Parathyroid adenoma (tissue), 2 donors: Measurements from ENCODE around the gene THEM4.

Experiments
- H2AFZ ChIP-seq: fragments of 300-600 bp; sonication (generic); one replicate; pipeline ENCODE4 v1.7.0; 2017; ENCODE audit warnings: antibody characterized with exemption, mild to moderate bottlenecking
- H3K27ac ChIP-seq: fragments of 300-600 bp; sonication (generic); one replicate; pipeline ENCODE4 v1.7.0; 2017
- H3K27me3 ChIP-seq: fragments of 300-600 bp; sonication (generic); one replicate; pipeline ENCODE4 v1.7.0; 2017; ENCODE audit warnings: low read length; ENCODE audit not compliant: control insufficient read depth, insufficient read depth
- H3K36me3 ChIP-seq: fragments of 300-600 bp; sonication (generic); one replicate; pipeline ENCODE4 v1.7.0; 2017; ENCODE audit warnings: low read length; ENCODE audit not compliant: control insufficient read depth, insufficient read depth
- H3K4me1 ChIP-seq: fragments of 300-600 bp; sonication (generic); one replicate; pipeline ENCODE4 v1.7.0; 2017; ENCODE audit warnings: control low read depth
- H3K4me2 ChIP-seq: fragments of 300-600 bp; sonication (generic); one replicate; pipeline ENCODE4 v1.7.0; 2017; ENCODE audit warnings: low read length
- H3K4me3 ChIP-seq: fragments of 300-600 bp; sonication (generic); one replicate; pipeline ENCODE4 v1.7.0; 2017; ENCODE audit warnings: low read depth, low read length
- H3K79me2 ChIP-seq: fragments of 300-600 bp; sonication (generic); one replicate; pipeline ENCODE4 v1.7.0; 2017; ENCODE audit warnings: control low read depth
- H3K9ac ChIP-seq: fragments of 300-600 bp; sonication (generic); one replicate; pipeline ENCODE4 v1.7.0; 2017; ENCODE audit warnings: mild to moderate bottlenecking
- H3K9me3 ChIP-seq: fragments of 300-600 bp; sonication (generic); one replicate; pipeline ENCODE4 v1.7.0; 2017; ENCODE audit warnings: low read length; ENCODE audit not compliant: control insufficient read depth
- CTCF ChIP-seq: fragments of 300-600 bp; sonication (generic); IDR thresholded peaks from one replicate; pipeline ENCODE4 v1.7.0; 2017; ENCODE audit warnings: antibody characterized with exemption, mild to moderate bottlenecking
- donor health status: primary hyperparathyroidism.

Gene THEM4

GRCh38 chr1:151898519-151898991 lies 10.8 kb downstream of the THEM4 start:
- H3K4me1 ChIP-seq: peaks cover 2% of the 10 kb centered on the region
- no peak for TF ChIP-seq CTCF
- no peaks in the 10 kb centered on the region for H3K27me3 ChIP-seq
- peak overlapping the region; percentile 46 for H3K4me2 ChIP-seq
- H3K36me3 ChIP-seq: no peaks in the 10 kb centered on the region
- peak overlapping the region; percentile 56 for H3K27ac ChIP-seq
- H2AFZ ChIP-seq: no peak overlapping the region
- H3K79me2 ChIP-seq: peaks cover 16% of the 10 kb centered on the region
- no peak overlapping the region for H3K9ac ChIP-seq
- no peaks in the 10 kb centered on the region for H3K9me3 ChIP-seq
- peak overlapping the region; percentile 22 for H3K4me3 ChIP-seq

- Histone ChIP-seq H2AFZ (no peak overlapping the region), H3K27ac (no peak overlapping the region), H3K4me3 (no peak overlapping the region), H3K27me3 (no peaks in the 10 kb centered on the region), H3K79me2 (peaks cover 16% of the 10 kb centered on the region), H3K36me3 (no peaks in the 10 kb centered on the region), H3K4me1 (peaks cover 2% of the 10 kb centered on the region), H3K4me2 (peak overlapping the region; percentile 46), H3K9ac (no peak overlapping the region), H3K9me3 (no peaks in the 10 kb centered on the region)
- no peak for TF ChIP-seq CTCF
Observed at GRCh38 chr1:151897991-151898431, 11.3 kb downstream of the THEM4 start.

- Histone ChIP-seq H3K4me3 (no peak overlapping the region), H3K36me3 (no peaks in the 10 kb centered on the region), H3K4me2 (no peak overlapping the region), H3K9me3 (no peaks in the 10 kb centered on the region), H3K27me3 (no peaks in the 10 kb centered on the region), H3K27ac (no peak overlapping the region), H2AFZ (no peak overlapping the region), H3K79me2 (no peaks in the 10 kb centered on the region), H3K9ac (no peak overlapping the region), H3K4me1 (peaks cover 2% of the 10 kb centered on the region)
- TF ChIP-seq CTCF: no peak
Observed at GRCh38 chr1:151893176-151893924, 16.0 kb downstream of the THEM4 start.

GRCh38 chr1:151892190-151892589 lies 17.1 kb downstream of the THEM4 start:
- Histone ChIP-seq H3K36me3 (no peaks in the 10 kb centered on the region), H3K27ac (no peak overlapping the region), H3K9me3 (no peaks in the 10 kb centered on the region), H3K27me3 (no peaks in the 10 kb centered on the region), H3K9ac (no peak overlapping the region), H2AFZ (no peak overlapping the region), H3K4me1 (peaks cover 2% of the 10 kb centered on the region), H3K4me3 (no peak overlapping the region), H3K79me2 (no peaks in the 10 kb centered on the region), H3K4me2 (no peak overlapping the region)
- TF ChIP-seq CTCF: no peak

GRCh38 chr1:151891512-151891911 lies 17.8 kb downstream of the THEM4 start:
- Histone ChIP-seq H2AFZ (no peak overlapping the region), H3K27ac (no peak overlapping the region), H3K27me3 (no peaks in the 10 kb centered on the region), H3K79me2 (no peaks in the 10 kb centered on the region), H3K9me3 (no peaks in the 10 kb centered on the region), H3K36me3 (no peaks in the 10 kb centered on the region), H3K9ac (no peak overlapping the region), H3K4me2 (no peak overlapping the region), H3K4me3 (no peak overlapping the region), H3K4me1 (peaks cover 2% of the 10 kb centered on the region)
- TF ChIP-seq CTCF: no peak
